Neural progenitor cell (in vitro differentiated cells): ENCODE data around the gene PTPN5.

Experiments
- EZH2phosphoT487 ChIP-seq: fragments of 200-600 bp; sonication (generic); IDR thresholded peaks from 2 replicates; pipeline ENCODE4 v1.6.1; 2017; ENCODE audit warnings: antibody characterized with exemption
- TF ChIP-seq, protein P1 (sequence below): fragments of 200-600 bp; sonication (generic); IDR thresholded peaks from 2 replicates; pipeline ENCODE4 v1.5.1; 2017; ENCODE audit warnings: antibody characterized with exemption, mild to moderate bottlenecking

GRCh38 chr11:18798799-18799469 is 7.3 kb upstream of the PTPN5 start:
- TF ChIP-seq, protein P1, sequence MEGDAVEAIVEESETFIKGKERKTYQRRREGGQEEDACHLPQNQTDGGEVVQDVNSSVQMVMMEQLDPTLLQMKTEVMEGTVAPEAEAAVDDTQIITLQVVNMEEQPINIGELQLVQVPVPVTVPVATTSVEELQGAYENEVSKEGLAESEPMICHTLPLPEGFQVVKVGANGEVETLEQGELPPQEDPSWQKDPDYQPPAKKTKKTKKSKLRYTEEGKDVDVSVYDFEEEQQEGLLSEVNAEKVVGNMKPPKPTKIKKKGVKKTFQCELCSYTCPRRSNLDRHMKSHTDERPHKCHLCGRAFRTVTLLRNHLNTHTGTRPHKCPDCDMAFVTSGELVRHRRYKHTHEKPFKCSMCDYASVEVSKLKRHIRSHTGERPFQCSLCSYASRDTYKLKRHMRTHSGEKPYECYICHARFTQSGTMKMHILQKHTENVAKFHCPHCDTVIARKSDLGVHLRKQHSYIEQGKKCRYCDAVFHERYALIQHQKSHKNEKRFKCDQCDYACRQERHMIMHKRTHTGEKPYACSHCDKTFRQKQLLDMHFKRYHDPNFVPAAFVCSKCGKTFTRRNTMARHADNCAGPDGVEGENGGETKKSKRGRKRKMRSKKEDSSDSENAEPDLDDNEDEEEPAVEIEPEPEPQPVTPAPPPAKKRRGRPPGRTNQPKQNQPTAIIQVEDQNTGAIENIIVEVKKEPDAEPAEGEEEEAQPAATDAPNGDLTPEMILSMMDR = no peak
- TF ChIP-seq EZH2phosphoT487 = no peak
